Nasal cavity respiratory epithelium epithelial cell of viscerocranial mucosa (primary cell): ENCODE data around the gene MARK2. TPM values are rescaled to one million over a fixed set of nuclear protein-coding genes. Genes with fewer than 3 reads are reported as not detected.

Experiments
- total RNA-seq: library from RNA; depleted of rRNA; stranded (reverse); fragments of >200 nt; gene quantifications from 2 replicates; pipeline ENCODE4 v1.2.3, GENCODE V29; 2014

MARK2 gene
- 19.5 and 44.6 TPM in 2 replicates for total RNA-seq

DNA sequence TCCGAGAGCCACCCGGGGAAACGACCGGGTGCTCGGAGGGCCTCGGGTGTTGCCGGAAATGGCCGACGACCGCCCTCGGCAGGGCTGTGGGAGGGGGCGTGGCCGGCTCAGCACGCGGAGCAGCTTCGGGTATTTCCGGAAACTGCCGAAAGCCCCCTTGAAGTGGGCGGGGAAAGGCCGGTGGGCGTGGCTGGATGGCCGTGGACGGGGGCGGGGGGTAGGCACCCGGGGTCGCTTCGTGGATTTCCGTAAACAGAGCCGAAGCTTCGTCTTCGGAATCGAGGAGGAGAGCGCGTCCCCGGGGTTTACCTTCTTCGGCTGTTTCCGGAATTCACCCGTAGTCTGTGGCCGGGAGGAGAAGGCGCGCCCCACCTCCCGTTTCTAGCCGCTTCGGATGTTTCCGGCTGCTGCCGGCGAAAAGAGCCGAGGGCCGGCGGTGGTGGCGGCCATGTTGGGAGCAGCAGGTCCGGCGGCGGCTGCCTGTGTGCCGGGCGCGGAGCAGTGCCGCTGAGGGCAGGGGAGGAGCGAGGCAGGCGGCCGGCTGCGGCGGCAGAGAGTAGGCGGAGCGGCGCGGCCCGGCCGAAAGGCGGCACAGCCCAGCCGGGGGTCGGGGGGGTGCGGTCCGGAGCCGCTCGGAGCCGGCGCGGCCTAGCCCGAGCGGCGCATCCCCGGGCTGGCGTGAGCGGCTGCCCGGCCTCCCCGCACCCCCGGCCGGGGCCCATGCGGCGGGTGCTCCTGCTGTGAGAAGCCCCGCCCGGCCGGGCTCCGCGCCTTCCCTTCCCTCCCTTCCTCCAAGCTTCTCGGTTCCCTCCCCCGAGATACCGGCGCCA, at the start of gene MARK2:
TSS of gene MARK2 (plus strand) at position 433 of the 830 bp plus-strand sequence. CDS start at position 830, 397 bp downstream.

DNA sequence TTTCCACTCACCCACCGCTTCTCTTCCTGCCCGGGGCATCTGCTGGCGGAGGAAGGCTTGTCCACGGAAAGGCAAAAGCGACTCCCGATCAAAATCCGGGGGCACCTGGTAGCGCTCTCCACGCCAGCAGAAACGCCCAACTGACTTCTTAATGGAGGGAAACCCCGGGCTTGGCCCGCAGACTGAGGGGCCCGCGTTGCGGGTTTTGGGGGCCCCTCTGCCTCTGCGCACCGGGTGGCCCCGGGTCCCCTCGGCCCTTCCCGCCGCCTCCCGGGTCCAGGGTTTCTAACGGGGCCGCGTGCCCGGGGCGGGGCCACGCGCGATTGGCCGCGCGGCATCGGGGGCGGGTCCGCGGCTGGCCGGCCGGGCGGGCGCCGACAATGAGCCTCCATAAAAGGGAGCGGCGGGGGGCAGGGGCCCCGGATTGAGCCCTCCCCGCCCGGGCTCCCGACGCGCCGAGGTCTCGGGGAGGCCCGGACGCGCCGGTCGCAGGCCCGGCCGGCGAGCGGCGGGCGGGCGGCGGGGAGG, 25.8 kb upstream of the MARK2 start, which contains the start of gene SPINDOC:
TSS of gene SPINDOC (plus strand) at position 422 of the 528 bp plus-strand sequence. CDS start 231 bp downstream, outside the sequence.

DNA sequence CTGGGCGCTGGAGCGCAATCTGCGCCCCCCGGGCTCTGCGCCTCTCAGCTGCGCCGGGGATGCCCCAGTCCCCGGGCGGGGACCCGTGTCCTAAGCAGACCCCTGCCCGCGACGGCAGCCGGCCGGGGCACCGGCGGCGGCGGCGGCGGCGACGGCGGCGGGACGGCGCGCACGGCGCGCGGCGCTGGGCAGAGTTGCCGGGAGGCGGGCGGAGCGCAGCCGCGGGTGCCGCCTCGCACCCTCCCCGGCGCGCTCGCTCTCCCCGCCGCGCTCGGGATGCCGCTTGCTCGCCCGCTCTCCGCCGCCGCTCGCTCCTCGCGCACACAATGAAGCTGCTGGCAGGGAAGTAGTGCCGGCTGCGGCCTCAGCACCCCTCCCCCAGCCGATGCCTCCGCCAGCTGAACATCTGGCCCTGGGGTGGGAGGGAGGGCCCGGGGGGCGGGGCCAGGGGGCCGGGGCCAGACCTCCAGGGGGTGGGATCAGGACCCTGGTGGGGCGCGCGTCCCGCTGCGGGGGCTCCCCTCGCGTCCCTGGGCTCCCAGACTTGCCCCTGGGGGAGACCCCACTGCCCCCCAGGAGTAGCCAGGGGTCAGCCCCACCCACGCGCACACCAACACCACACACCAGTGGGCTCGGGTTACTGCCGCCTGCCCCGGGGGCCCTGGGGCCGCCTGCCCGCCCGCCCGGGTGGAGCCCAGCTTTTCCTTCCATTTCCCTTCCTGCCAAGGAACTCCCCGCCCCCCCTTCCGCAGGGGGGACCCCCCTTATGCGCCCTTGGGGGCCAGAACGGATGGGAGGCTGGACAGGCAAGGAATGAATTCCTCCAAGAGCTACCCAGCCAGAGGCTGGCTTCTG, 78.2 kb downstream of the MARK2 start, which contains the start of gene RCOR2:
TSS of gene RCOR2 (minus strand) at position 328 of the 855 bp plus-strand sequence. CDS start 708 bp downstream, outside the sequence.

DNA sequence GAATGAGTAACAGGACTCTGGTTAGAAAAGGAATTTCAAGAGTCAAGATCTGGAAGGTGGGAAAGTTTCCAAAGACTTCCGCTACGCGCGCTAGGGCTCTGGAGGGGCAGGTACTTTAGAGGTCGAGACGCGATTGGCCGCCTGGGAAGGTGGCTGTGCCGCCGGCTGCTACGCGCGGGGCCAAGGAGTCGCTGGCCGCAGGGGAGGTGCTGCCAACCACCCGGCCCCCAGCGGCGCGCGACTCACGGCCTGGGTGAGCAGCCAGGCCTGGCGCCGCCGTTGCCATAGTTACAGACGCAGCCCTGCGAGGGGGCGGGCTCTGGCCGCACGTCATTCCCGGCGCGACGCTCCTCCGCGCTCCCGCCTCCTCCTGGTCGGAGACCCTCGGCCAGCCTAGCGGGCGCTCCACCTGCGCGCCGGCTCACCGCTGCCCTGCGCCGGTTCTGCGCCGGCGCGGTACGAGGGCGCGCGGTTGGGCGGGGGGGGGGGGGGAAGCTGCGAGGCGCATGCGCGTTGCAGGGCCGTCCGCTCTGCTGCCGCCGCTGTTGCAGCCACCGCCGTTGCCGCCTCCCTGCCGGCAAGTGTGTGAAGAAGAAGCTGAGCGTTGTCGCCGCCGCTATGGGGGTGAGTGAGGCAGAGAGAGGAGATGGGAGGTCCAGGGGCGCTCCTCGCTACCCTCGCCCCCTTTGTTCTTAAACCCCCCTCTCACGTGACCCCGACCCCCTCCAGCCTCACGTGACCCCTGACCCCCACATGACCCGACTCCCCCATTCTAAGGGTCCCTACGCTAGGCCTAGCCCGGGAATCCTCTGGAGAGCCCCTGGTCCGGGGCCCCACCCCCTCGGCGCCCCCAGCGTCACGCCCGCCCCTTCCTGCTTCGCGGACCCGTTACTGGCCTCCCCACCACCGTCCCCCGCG, 99.8 kb downstream of the MARK2 start, which contains the start of gene NAA40:
TSS of gene NAA40 (plus strand) at position 524 of the 918 bp plus-strand sequence. CDS start at position 619, 95 bp downstream.

Other genes with a start within 250 kb of the MARK2 start
- gene PLAAT3, start 224.7 kb upstream of the MARK2 start, total RNA-seq, result 0.28 and 5.8 TPM in 2 replicates
- 93.1 and 99.5 TPM in 2 replicates for gene ATL3, start 167.7 kb upstream of the MARK2 start, total RNA-seq
- 34.2 and 62.9 TPM in 2 replicates for gene RTN3, start 157.6 kb upstream of the MARK2 start, total RNA-seq
- 2.1 and 7.3 TPM in 2 replicates for gene ZFTA, start 70.3 kb upstream of the MARK2 start, total RNA-seq
- gene SPINDOC, start 25.7 kb upstream of the MARK2 start, total RNA-seq, result 4.4 and 11.0 TPM in 2 replicates
- gene RCOR2, start 78.1 kb downstream of the MARK2 start, total RNA-seq, result 1.7 and 4.7 TPM in 2 replicates
- gene NAA40, start 99.9 kb downstream of the MARK2 start, total RNA-seq, result 4.8 and 13.0 TPM in 2 replicates
- gene COX8A, start 135.5 kb downstream of the MARK2 start, total RNA-seq, result 221 and 307 TPM in 2 replicates
- 43.6 and 44.1 TPM in 2 replicates for gene OTUB1, start 147.3 kb downstream of the MARK2 start, total RNA-seq
- 0.14 and 0.34 TPM in 2 replicates for gene FLRT1, start 196.8 kb downstream of the MARK2 start, total RNA-seq